OCI-LY7 (cell line): ENCODE data around the gene RAPGEF6. TPM values are rescaled to one million over a fixed set of nuclear protein-coding genes. Genes with fewer than 3 reads are reported as not detected.

Experiments
- BruUV-seq: library from RNA; stranded (reverse); fragments of 400-500 nt; replicated peaks from 2 replicates; lab custom pipeline; 2021; lab: Mats Ljungman, UMichigan
- CTCF ChIA-PET: fragments of 300-600 bp; sonication (Branson Sonifier 250); formaldehyde crosslinking; loops from one replicate; lab custom pipeline; 2022; ENCODE audit warnings: antibody characterized with exemption; ENCODE audit not compliant: unreplicated experiment; lab: Charles Lee
- POLR2A ChIA-PET: fragments of 300-600 bp; sonication (Branson Sonifier 250); formaldehyde crosslinking; loops from one replicate; lab custom pipeline; 2022; ENCODE audit warnings: antibody characterized with exemption; lab: Charles Lee
- DNase-seq: peaks from one replicate; pipeline ENCODE4 v3.0.0-alpha.2; 2015; ENCODE audit warnings: low spot score
- H2AFZ ChIP-seq: fragments of 200-600 bp; sonication (generic), shearing (Covaris generic); 2 replicates; pipeline ENCODE4 v1.6.1; 2014; ENCODE audit warnings: mild to moderate bottlenecking, antibody characterized with exemption, low read length, moderate library complexity
- H3K27ac ChIP-seq: fragments of 200-600 bp; sonication (generic); 2 replicates; pipeline ENCODE4 v1.5.1; 2014; ENCODE audit warnings: mixed run types, low read depth, mild to moderate bottlenecking, moderate library complexity, low read length, inconsistent platforms; ENCODE audit not compliant: poor library complexity, severe bottlenecking
- H3K36me3 ChIP-seq: fragments of 200-600 bp; sonication (generic); 2 replicates; pipeline ENCODE4 v1.6.1; 2014; ENCODE audit warnings: mild to moderate bottlenecking, antibody characterized with exemption, low read length, moderate library complexity, mixed read lengths; ENCODE audit not compliant: insufficient read depth
- H3K4me1 ChIP-seq: fragments of 200-600 bp; sonication (generic); 2 replicates; pipeline ENCODE4 v1.5.1; 2014; ENCODE audit warnings: mild to moderate bottlenecking, low read length; ENCODE audit not compliant: insufficient read depth, poor library complexity, severe bottlenecking
- H3K4me2 ChIP-seq: fragments of 200-600 bp; sonication (generic); 2 replicates; pipeline ENCODE4 v1.6.1; 2014; ENCODE audit warnings: mild to moderate bottlenecking, low read length
- H3K4me3 ChIP-seq: fragments of 200-600 bp; sonication (generic); 2 replicates; pipeline ENCODE4 v1.5.1; 2014; ENCODE audit warnings: mild to moderate bottlenecking, low read depth, low read length; ENCODE audit not compliant: poor library complexity, severe bottlenecking
- H3K79me2 ChIP-seq: fragments of 200-600 bp; sonication (generic); 2 replicates; pipeline ENCODE4 v1.6.1; 2016; ENCODE audit warnings: low read depth, mild to moderate bottlenecking, low read length, moderate library complexity, mixed read lengths; ENCODE audit not compliant: insufficient read depth
- H3K9me2 ChIP-seq: fragments of 200-600 bp; sonication (generic); 2 replicates; pipeline ENCODE4 v1.6.1; 2016; ENCODE audit warnings: mild to moderate bottlenecking, low read length, mixed read lengths; ENCODE audit not compliant: insufficient read depth
- H3K9me3 ChIP-seq: fragments of 200-600 bp; sonication (generic); 2 replicates; pipeline ENCODE4 v1.6.1; 2014; ENCODE audit warnings: mild to moderate bottlenecking, mixed run types, low read length, mixed read lengths
- H4K20me1 ChIP-seq: fragments of 200-600 bp; sonication (generic); 2 replicates; pipeline ENCODE4 v1.6.1; 2014; ENCODE audit warnings: mild to moderate bottlenecking, antibody characterized with exemption, low read length, moderate library complexity, mixed read lengths; ENCODE audit not compliant: insufficient read depth
- EZH2phosphoT487 ChIP-seq: fragments of 200-600 bp; sonication (generic); IDR thresholded peaks from 2 replicates; pipeline ENCODE4 v1.6.1; 2018; ENCODE audit warnings: low read depth, borderline replicate concordance, mild to moderate bottlenecking, mixed run types, antibody characterized with exemption, low read length, moderate library complexity, mixed read lengths
- intact Hi-C: fragments of 100-400 bp; cut with micrococcal nuclease; formaldehyde crosslinking; loops from one replicate; pipeline ENCODE4 v1.10.0; 2022; ENCODE audit not compliant: unreplicated experiment
- total RNA-seq, 2 experiments: library from RNA; depleted of rRNA in 1 of 2; stranded (reverse); fragments of >200 nt in 1 of 2; shearing (Covaris generic) in 1 of 2; gene quantifications; 2 replicates each; pipeline ENCODE4 v1.2.3, GENCODE V29; 2014 to 2022
- TF ChIP-seq, protein P1 (sequence below): fragments of 200-600 bp; sonication (generic); conservative IDR thresholded peaks from 2 replicates; pipeline ENCODE4 v1.5.1; 2014; ENCODE audit warnings: mild to moderate bottlenecking, antibody characterized with exemption, low read length, moderate library complexity, mixed read lengths

The RAPGEF6 gene
- total RNA-seq, 2 experiments from 2014 or later: 39.6 to 50.8 TPM

GRCh38 chr5:131524431-131524830 is 110.6 kb downstream of the RAPGEF6 start:
- no peaks in the 10 kb centered on the region for H3K4me1 ChIP-seq
- BruUV-seq: no TSS peak
- POLR2A ChIA-PET: interaction anchor here (0.6 to 1.3 kb wide), 4 partner anchors 15 to 254 kb away, joined by 3 to 6 read pairs (median 3); no protein-coding TSS in a partner anchor

DNA sequence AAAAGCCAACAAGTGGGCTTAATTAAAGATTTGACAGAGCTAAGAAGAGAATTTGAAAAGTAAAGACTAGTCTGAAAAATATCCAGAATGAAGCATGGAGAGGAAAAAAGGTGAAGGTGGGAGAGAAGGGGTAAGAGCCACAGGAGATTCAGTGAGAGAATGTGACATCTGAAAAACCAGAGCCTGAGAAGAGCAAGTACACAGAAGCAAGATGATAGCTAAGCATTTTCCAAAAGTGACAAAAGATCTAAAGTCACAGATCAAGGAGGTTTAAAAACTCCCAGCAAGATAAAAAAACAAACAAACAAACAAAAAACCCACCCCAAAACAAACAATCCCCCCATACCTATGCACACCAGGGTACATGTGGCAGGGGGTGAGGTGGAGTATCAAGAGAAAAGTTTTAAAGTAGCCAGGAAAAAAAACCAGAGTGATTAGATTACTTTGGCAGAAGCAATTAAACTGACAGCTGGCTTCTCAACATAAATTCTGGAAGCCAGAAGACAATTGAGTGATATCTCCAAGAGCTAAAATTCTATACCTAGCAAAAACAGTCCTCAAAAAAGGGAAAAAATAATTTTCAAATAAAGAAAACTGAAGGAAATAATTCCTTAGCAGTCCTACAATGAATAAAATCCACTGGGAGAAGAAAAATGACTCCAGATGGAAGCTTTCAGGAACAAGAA is 111.4 kb downstream of the RAPGEF6 start:
- peaks cover 9% of the 10 kb centered on the region; the same call in 1 of the 2 replicates for H4K20me1 ChIP-seq
- DNase-seq: no peak
- H3K79me2 ChIP-seq: no peaks in the 10 kb centered on the region
- intact Hi-C loops: no loop called here
- H3K9me3 ChIP-seq: no peaks in the 10 kb centered on the region
- H3K4me3 ChIP-seq: no peak overlapping the region
- no peaks in the 10 kb centered on the region for H3K4me1 ChIP-seq
- no peak for TF ChIP-seq EZH2phosphoT487
- TF ChIP-seq, protein P1, sequence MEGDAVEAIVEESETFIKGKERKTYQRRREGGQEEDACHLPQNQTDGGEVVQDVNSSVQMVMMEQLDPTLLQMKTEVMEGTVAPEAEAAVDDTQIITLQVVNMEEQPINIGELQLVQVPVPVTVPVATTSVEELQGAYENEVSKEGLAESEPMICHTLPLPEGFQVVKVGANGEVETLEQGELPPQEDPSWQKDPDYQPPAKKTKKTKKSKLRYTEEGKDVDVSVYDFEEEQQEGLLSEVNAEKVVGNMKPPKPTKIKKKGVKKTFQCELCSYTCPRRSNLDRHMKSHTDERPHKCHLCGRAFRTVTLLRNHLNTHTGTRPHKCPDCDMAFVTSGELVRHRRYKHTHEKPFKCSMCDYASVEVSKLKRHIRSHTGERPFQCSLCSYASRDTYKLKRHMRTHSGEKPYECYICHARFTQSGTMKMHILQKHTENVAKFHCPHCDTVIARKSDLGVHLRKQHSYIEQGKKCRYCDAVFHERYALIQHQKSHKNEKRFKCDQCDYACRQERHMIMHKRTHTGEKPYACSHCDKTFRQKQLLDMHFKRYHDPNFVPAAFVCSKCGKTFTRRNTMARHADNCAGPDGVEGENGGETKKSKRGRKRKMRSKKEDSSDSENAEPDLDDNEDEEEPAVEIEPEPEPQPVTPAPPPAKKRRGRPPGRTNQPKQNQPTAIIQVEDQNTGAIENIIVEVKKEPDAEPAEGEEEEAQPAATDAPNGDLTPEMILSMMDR: no peak
- CTCF ChIA-PET: no interaction called here
- no peaks in the 10 kb centered on the region for H3K9me2 ChIP-seq
- no TSS peak for BruUV-seq
- no peak overlapping the region for H3K4me2 ChIP-seq
- no peak overlapping the region for H2AFZ ChIP-seq
- POLR2A ChIA-PET: interaction anchor here (0.5 to 1.3 kb wide), 9 partner anchors 9 to 574 kb away, joined by 3 to 12 read pairs (median 3); no protein-coding TSS in a partner anchor
- peaks cover 26% of the 10 kb centered on the region for H3K36me3 ChIP-seq
- no peak overlapping the region for H3K27ac ChIP-seq

More at GRCh38 chr5:131524431-131524830, 110.6 kb downstream of the RAPGEF6 start:
- Histone ChIP-seq H3K9me2 (no peaks in the 10 kb centered on the region), H3K36me3 (peaks cover 19% of the 10 kb centered on the region), H3K27ac (no peak overlapping the region), H2AFZ (no peak overlapping the region), H3K4me2 (no peak overlapping the region), H3K9me3 (no peaks in the 10 kb centered on the region), H3K79me2 (no peaks in the 10 kb centered on the region), H3K4me3 (no peak overlapping the region), H4K20me1 (peaks cover 9% of the 10 kb centered on the region; the same call in 1 of the 2 replicates)
- CTCF ChIA-PET: no interaction called here
- no peak for DNase-seq
- TF ChIP-seq, protein P1: no peak
- no peak for TF ChIP-seq EZH2phosphoT487
- intact Hi-C loops: no loop called here

DNA sequence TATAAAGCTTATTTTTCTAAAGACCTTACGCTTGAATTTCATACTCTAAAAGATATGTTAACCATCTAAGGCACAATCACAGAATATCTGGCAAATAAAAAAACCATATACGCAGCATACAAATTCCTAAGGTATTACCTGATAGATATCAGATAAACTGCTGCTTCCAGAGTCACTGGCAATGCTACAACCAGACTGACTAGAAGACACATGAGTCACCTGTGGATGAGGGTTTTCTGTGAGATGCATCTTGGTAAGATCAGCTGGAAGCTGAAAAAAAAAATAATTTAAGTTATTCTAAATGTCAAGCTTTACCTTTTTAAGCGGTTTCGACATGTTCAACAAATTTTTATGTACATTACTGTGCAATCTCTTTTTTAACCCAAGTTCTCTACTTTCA is 113.8 kb downstream of the RAPGEF6 start:
- no peaks in the 10 kb centered on the region for H3K79me2 ChIP-seq
- POLR2A ChIA-PET: interaction anchor here (0.6 to 2.1 kb wide), 6 partner anchors 9 to 235 kb away, joined by 3 to 10 read pairs (median 4); no protein-coding TSS in a partner anchor

More for the DNA sequence above, 113.8 kb downstream of the RAPGEF6 start:
- intact Hi-C loops: no loop called here
- no peak for TF ChIP-seq EZH2phosphoT487
- TF ChIP-seq, protein P1: no peak
- peaks cover 40% of the 10 kb centered on the region for H3K36me3 ChIP-seq
- no peak overlapping the region for H2AFZ ChIP-seq
- peaks cover 9% of the 10 kb centered on the region; the same call in 1 of the 2 replicates for H4K20me1 ChIP-seq
- no peak for DNase-seq
- H3K4me1 ChIP-seq: no peaks in the 10 kb centered on the region
- H3K27ac ChIP-seq: no peak overlapping the region
- no peaks in the 10 kb centered on the region for H3K9me2 ChIP-seq
- CTCF ChIA-PET: no interaction called here
- no peak overlapping the region for H3K4me3 ChIP-seq
- no peak overlapping the region for H3K4me2 ChIP-seq
- no peaks in the 10 kb centered on the region for H3K9me3 ChIP-seq
- no TSS peak for BruUV-seq
